Measurements from ENCODE around the gene CRAT.

The CRAT gene

DNA sequence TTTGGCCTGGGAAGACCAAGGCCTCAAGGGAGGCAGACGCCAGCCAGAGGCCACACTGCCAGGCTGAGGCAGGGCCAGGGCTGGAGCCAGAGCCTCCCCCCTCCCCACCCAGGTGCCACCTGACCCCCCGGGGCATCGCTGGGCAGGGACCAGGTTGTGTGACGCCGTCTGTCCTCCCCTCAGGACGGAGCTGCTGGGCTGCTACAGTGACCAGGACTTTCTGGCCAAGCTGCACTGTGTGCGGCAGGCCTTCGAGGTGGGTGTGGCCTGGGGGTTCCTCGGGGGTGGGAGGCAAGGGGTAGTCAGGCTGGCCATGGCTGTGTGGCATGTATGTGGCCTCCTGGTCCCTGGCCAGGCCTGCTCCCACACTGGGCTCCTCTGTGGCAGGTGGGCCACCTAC, 47.5 kb downstream of the CRAT start:
- DNase-seq (ENCODE audit: low read depth in 2 of 2) = no peak

DNA sequence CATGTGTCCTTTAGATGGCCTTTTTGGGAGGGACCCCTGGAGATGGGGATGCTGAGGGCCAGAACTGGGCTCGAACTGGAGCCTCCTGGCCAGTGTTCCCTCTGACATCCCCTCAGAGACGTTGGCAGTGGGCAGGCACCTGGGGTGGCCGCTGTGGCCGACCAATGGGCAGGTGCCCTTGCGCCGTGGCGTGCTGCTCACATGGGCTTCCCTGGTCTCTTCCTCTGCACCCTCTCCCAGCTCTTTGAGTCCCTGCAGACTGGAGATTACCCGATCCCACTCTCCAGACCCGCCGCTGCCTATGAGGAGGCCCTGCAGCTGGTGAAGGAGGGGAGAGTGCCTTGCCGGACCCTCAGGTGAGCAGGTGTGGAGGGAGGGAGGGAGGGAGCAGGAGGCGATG, 49.6 kb downstream of the CRAT start:
- DNase-seq (ENCODE audit: low read depth in 2 of 2) = no peak

DNA sequence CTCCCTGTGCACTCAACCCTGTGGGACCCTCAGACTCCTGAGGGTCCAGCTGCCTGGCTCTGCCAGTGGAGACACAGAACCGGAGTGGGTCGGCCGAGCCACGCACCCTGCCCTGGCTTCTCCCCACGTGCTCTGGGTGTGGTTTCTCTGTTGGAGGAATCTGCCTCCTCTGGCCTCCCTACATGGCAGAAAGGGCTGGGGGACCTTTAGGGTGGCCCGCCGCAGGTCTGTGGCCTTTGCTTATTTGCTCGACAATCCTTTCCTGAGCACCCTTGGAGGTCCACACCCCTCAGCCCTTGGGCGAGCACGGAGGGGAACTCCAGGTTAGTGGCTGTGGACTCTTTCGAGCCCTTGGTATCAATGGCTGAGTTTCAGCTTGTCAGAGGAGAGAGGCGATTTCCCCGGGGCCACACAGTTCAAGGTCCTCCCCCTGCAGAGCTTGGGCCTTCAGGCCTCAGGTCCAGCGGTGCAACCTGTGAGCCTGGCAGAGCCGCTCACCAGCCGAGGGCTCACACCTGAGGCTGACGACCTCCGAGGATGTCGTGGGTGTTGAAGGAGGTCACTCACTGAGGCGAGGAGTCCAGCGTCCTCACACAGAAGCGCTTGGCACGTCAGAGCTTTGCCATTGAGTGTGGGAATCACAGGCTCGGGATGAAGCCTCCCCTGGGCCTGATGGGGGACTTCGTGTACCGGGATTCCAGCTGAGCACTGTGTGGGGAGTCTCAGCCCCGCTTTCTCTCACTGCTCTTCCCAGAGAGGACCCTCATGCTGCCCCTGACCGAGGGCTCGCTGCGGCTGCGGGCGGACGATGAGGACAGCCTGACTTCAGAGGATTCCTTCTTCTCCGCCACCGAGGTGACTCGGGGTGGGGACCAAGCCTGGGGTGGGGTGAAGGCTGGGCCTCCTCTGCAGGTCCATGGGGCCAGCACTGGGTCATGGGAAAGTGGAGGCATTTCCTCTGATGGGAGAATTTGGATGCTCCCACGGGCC, 50.5 kb downstream of the CRAT start:
- no peak for DNase-seq (ENCODE audit: low read depth in 2 of 2)

- no peak for DNase-seq (ENCODE audit: low read depth in 2 of 2)
Measured at GRCh38 chr9:129058965-129059795, 51.4 kb downstream of the CRAT start.

- no peak for DNase-seq (ENCODE audit: low read depth in 2 of 2)
Measured at GRCh38 chr9:129054163-129054851, 56.3 kb downstream of the CRAT start.

- no peak for DNase-seq (ENCODE audit: low read depth in 2 of 2)
Measured at GRCh38 chr9:129053020-129053419, 57.6 kb downstream of the CRAT start.

DNA sequence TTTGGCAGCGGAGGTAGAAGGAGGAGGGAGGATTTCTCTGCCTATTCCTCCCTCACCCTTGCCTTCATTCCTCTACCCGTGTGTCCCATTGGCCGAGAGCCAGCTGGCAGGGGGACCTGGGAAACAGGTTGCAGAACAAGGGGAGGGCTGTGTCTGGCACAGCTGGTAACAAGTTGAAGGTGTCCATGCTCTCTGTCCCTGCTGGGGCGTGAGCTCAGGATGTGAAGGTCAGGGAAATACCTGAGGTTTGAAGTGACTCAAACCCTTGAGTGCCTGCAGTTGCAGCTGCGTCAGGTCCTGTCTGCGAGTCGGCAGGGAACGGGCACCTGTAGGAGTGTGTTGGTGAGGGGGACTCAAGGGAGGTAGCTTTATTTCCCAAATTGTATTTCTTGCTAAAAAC, 58.0 kb downstream of the CRAT start:
- no peak for DNase-seq (ENCODE audit: low read depth in 2 of 2)
